ENCODE results near the gene HMCN2.
"Not testable (repeated sequence)": the region's sequence is repeated elsewhere in the genome, so short reads cannot be mapped to it uniquely, and the experiment has no call there.

DNA sequence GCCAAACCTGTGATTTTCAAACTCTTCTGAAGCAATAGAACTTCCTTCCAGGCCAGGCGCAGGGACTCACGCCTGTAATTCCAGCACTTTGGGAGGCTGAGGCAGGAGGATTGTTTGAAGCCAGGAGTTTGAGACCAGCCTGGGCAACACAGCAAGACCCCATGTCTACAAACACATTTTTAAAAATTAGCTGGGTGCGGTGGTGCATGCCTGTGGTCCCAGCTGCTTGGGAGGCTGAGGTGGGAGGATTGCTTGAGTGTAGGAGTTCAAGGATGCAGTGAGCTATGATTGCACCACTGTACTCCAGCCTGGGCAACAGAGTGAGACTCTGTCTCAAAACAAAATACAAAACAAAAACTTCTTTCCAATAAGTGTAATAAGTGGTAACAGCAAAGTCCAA is 136.2 kb downstream of the HMCN2 start:
- TF ChIP-seq, protein P1, sequence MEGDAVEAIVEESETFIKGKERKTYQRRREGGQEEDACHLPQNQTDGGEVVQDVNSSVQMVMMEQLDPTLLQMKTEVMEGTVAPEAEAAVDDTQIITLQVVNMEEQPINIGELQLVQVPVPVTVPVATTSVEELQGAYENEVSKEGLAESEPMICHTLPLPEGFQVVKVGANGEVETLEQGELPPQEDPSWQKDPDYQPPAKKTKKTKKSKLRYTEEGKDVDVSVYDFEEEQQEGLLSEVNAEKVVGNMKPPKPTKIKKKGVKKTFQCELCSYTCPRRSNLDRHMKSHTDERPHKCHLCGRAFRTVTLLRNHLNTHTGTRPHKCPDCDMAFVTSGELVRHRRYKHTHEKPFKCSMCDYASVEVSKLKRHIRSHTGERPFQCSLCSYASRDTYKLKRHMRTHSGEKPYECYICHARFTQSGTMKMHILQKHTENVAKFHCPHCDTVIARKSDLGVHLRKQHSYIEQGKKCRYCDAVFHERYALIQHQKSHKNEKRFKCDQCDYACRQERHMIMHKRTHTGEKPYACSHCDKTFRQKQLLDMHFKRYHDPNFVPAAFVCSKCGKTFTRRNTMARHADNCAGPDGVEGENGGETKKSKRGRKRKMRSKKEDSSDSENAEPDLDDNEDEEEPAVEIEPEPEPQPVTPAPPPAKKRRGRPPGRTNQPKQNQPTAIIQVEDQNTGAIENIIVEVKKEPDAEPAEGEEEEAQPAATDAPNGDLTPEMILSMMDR (IDR thresholded peaks at IDR 0.05): not testable (repeated sequence)
- TF ChIP-seq POLR2A, EP300 (IDR thresholded peaks at IDR 0.05): not testable (repeated sequence)
